Measurements from ENCODE around the gene FOXR1. TPM values are rescaled to one million over a fixed set of nuclear protein-coding genes. Genes with fewer than 3 reads are reported as not detected.

Gene FOXR1
- total and polyA plus RNA-seq, 2 of the 8 experiments (the other 6 are each of a cell fraction or from before 2014, with no cell fraction given) = not detected

GRCh38 chr11:118956847-118957469, 14.6 kb upstream of the FOXR1 start (continued):
- TF ChIP-seq CHD7 (IDR thresholded peaks at IDR 0.05; ENCODE audit: insufficient replicate concordance, low read length) = no peak
- TF ChIP-seq TCF12 (IDR thresholded peaks at IDR 0.05; ENCODE audit: low read depth, low read length) = no peak
- no peak for TF ChIP-seq TAF7 (optimal IDR thresholded peaks at IDR 0.05; ENCODE audit: borderline replicate concordance, low read depth, low read length)
- no peak for TF ChIP-seq MAX (IDR thresholded peaks at IDR 0.05)
- no peak for TF ChIP-seq EZH2 (IDR thresholded peaks at IDR 0.05; ENCODE audit: low read depth, low read length, severe bottlenecking)
- no peak for TF ChIP-seq TBP (IDR thresholded peaks at IDR 0.05; ENCODE audit: low read depth, low read length)
- no peak for TF ChIP-seq HDAC6 (IDR thresholded peaks at IDR 0.05; ENCODE audit: low read depth, low read length)
- TF ChIP-seq SIX5 (IDR thresholded peaks at IDR 0.05; ENCODE audit: low read depth, low read length) = no peak
- TF ChIP-seq ATF3 (IDR thresholded peaks at IDR 0.05; ENCODE audit: insufficient read depth, low read depth, low read length) = no peak
- no peak for TF ChIP-seq KDM4A (IDR thresholded peaks at IDR 0.05; ENCODE audit: low read depth, low read length, severe bottlenecking)

Measured in H1 (cell line).